PC-3 (cell line): ENCODE measurements around the gene UBE2L3. TPM values are rescaled to one million over a fixed set of nuclear protein-coding genes. Genes with fewer than 3 reads are reported as not detected.

ENCODE experiments used
- ATAC-seq: fragments of 200-7000 bp; cut with Tn5 transposase; 2 replicates; pipeline ENCODE4 v1.9.1; 2020; ENCODE audit warnings: mild to moderate bottlenecking, moderate library complexity
- BruUV-seq: library from RNA; stranded (reverse); fragments of 400-500 nt; replicated peaks from 2 replicates; lab custom pipeline; 2021; lab: Mats Ljungman, UMichigan
- CTCF ChIA-PET: fragments of 300-600 bp; sonication (Branson Sonifier 250); formaldehyde crosslinking; loops from one replicate; lab custom pipeline; 2022; ENCODE audit warnings: antibody characterized with exemption; lab: Charles Lee
- POLR2A ChIA-PET: fragments of 300-600 bp; sonication (Branson Sonifier 250); formaldehyde crosslinking; loops from one replicate; lab custom pipeline; 2022; ENCODE audit warnings: antibody characterized with exemption; ENCODE audit not compliant: unreplicated experiment; lab: Charles Lee
- DNase-seq: peaks from one replicate; pipeline ENCODE4 v3.0.0-alpha.2; 2015
- H2AFZ ChIP-seq: fragments of 300-600 bp; sonication (generic); 2 replicates; pipeline ENCODE4 v1.6.0; 2016; ENCODE audit warnings: antibody characterized with exemption, low read length
- H3F3A ChIP-seq: fragments of 300-600 bp; sonication (generic); one replicate; pipeline ENCODE4 v1.6.0; 2017; ENCODE audit warnings: antibody characterized with exemption, low read length, control low read depth, mild to moderate bottlenecking; ENCODE audit not compliant: unreplicated experiment
- H3K27ac ChIP-seq: fragments of 300-600 bp; sonication (generic); 2 replicates; pipeline ENCODE4 v1.5.1; 2016; ENCODE audit warnings: mild to moderate bottlenecking, low read length
- H3K27me3 ChIP-seq: fragments of 300-600 bp; sonication (generic); 2 replicates; pipeline ENCODE4 v1.6.1; 2016; ENCODE audit warnings: low read length, mixed read lengths
- H3K36me3 ChIP-seq: fragments of 300-600 bp; sonication (generic); 2 replicates; pipeline ENCODE4 v1.6.1; 2016; ENCODE audit warnings: low read depth, mixed run types, low read length, mixed read lengths
- H3K4me1 ChIP-seq: fragments of 300-600 bp; sonication (generic); 2 replicates; pipeline ENCODE4 v1.5.1; 2016; ENCODE audit warnings: low read length; ENCODE audit not compliant: insufficient read depth
- H3K4me2 ChIP-seq: fragments of 300-600 bp; sonication (generic); 2 replicates; pipeline ENCODE4 v1.6.0; 2016; ENCODE audit warnings: low read length
- H3K4me3 ChIP-seq: fragments of 300-600 bp; sonication (generic); 2 replicates; pipeline ENCODE4 v1.5.1; 2016; ENCODE audit warnings: mild to moderate bottlenecking, low read length, mixed read lengths
- H3K79me2 ChIP-seq: fragments of 300-600 bp; sonication (generic); 2 replicates; pipeline ENCODE4 v1.6.1; 2017; ENCODE audit warnings: low read length, mixed read lengths
- H3K9ac ChIP-seq: fragments of 300-600 bp; sonication (generic); 2 replicates; pipeline ENCODE4 v1.6.0; 2016; ENCODE audit warnings: mild to moderate bottlenecking, low read length
- H3K9me2 ChIP-seq: fragments of 300-600 bp; sonication (generic); replicated peaks from 2 replicates; pipeline ENCODE4 v1.6.1; 2016; ENCODE audit warnings: mixed run types, low read length, mixed read lengths
- H3K9me3 ChIP-seq: fragments of 300-600 bp; sonication (generic); 2 replicates; pipeline ENCODE4 v1.6.1; 2016; ENCODE audit warnings: low read length, mixed read lengths
- H4K20me1 ChIP-seq: fragments of 300-600 bp; sonication (generic); 2 replicates; pipeline ENCODE4 v1.6.1; 2016; ENCODE audit warnings: low read length, mixed read lengths
- CTCF ChIP-seq: fragments of 300-600 bp; sonication (generic); conservative IDR thresholded peaks from 2 replicates; pipeline ENCODE4 v1.5.1; 2017; ENCODE audit warnings: antibody characterized with exemption, low read depth, mild to moderate bottlenecking, low read length
- EZH2 ChIP-seq: fragments of 300-600 bp; sonication (generic); IDR thresholded peaks from one replicate; pipeline ENCODE4 v1.6.1; 2017; ENCODE audit warnings: antibody characterized with exemption, mild to moderate bottlenecking, low read length; ENCODE audit not compliant: unreplicated experiment
- EZH2phosphoT487 ChIP-seq: fragments of 300-600 bp; sonication (generic); IDR thresholded peaks from 2 replicates; pipeline ENCODE4 v1.6.1; 2018; ENCODE audit warnings: mild to moderate bottlenecking, antibody characterized with exemption, low read length, borderline replicate concordance
- intact Hi-C: fragments of 100-400 bp; cut with micrococcal nuclease; formaldehyde crosslinking; loops from 2 replicates; pipeline ENCODE4 v1.9.0; 2023
- total RNA-seq: library from RNA; depleted of rRNA; stranded (reverse); fragments of >200 nt; gene quantifications from 2 replicates; pipeline ENCODE4 v1.2.3, GENCODE V29; 2014

UBE2L3 gene
- total RNA-seq, 1 experiment from 2014 or later = 72.0 TPM

DNA sequence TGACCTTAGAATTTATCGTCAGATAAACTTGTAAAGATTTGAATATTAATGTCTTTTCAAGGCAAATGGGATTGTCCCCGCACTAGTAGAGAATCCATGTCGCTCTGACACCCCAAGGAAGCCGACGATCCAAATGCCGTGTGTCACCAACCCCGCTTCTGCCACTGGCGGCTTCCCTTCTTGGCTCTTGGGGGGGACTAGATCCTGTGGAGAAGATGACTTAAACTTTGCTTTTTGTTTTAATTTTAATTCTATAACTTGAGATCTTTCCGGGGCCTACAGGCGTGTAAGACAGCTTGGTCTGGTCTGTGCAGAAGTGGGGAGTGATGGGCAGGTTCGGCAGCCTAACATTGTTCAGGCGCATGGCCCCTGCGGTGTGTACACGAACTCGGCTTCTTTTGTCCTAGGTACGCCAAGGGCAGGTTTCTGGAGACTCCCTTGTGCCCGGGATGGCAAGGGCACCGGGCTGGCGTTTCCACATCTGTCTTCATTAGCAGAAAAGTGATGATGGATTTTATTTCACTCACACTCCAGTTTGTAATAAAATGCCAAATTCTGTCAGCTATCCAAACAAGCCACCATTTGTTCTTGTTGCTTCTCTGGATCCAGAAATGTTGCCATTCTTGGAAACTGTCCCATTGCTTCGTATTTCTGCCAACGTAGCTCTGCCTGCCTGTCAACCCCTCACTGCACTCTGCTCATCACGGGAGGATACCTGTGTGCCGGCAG lies 55.6 kb downstream of the UBE2L3 start:
- Histone ChIP-seq H3K27me3 (no peaks in the 10 kb centered on the region), H2AFZ (no peak overlapping the region), H3K27ac (no peak overlapping the region), H3K9me2 (no peaks in the 10 kb centered on the region), H3K9me3 (no peaks in the 10 kb centered on the region), H3K9ac (no peak overlapping the region), H3F3A (no peaks in the 10 kb centered on the region), H4K20me1 (peaks cover 5% of the 10 kb centered on the region; the same call in 1 of the 2 replicates), H3K4me1 (peaks cover 5% of the 10 kb centered on the region), H3K4me2 (no peak overlapping the region), H3K79me2 (peaks cover 58% of the 10 kb centered on the region), H3K4me3 (no peak overlapping the region), H3K36me3 (peaks cover 7% of the 10 kb centered on the region; the same call in 1 of the 2 replicates)
- no peak for DNase-seq
- ATAC-seq = no peak
- no peak for TF ChIP-seq CTCF
- TF ChIP-seq EZH2phosphoT487 = no peak
- no peak for TF ChIP-seq EZH2
- ChIA-PET CTCF (no interaction called here), POLR2A (no interaction called here)
- intact Hi-C loops = no loop called here
- no TSS peak for BruUV-seq

- DNase-seq = no peak
These were observed 56.1 kb downstream of the UBE2L3 start for GRCh38 chr22:21623648-21623970.

More at GRCh38 chr22:21623648-21623970, 56.1 kb downstream of the UBE2L3 start:
- Histone ChIP-seq H4K20me1 (peaks cover 5% of the 10 kb centered on the region; the same call in 1 of the 2 replicates), H3K4me3 (no peak overlapping the region), H3K36me3 (peaks cover 7% of the 10 kb centered on the region; the same call in 1 of the 2 replicates), H3K27me3 (no peaks in the 10 kb centered on the region), H3K4me1 (peaks cover 10% of the 10 kb centered on the region), H3K79me2 (peaks cover 61% of the 10 kb centered on the region), H3K27ac (no peak overlapping the region), H3K9ac (no peak overlapping the region), H3K9me2 (no peaks in the 10 kb centered on the region), H3K9me3 (no peaks in the 10 kb centered on the region), H2AFZ (no peak overlapping the region), H3F3A (no peaks in the 10 kb centered on the region), H3K4me2 (no peak overlapping the region)
- no TSS peak for BruUV-seq
- CTCF ChIA-PET = no interaction called here
- ATAC-seq = no peak
- POLR2A ChIA-PET = no interaction called here
- intact Hi-C loops = no loop called here
- TF ChIP-seq EZH2 (no peak), CTCF (no peak), EZH2phosphoT487 (no peak)
